HG03025 (cell line): ENCODE data around the gene MOB2.
"Not testable (repeated sequence)": the region's sequence is repeated elsewhere in the genome, so short reads cannot be mapped to it uniquely, and the experiment has no call there.

ENCODE experiments used
- ATAC-seq: cut with Tn5 transposase; IDR thresholded peaks from one replicate; pipeline ENCODE4 v1.9.1; 2021; ENCODE audit warnings: mild to moderate bottlenecking, moderate library complexity; ENCODE audit not compliant: unreplicated experiment, low FRiP score

MOB2 gene

DNA sequence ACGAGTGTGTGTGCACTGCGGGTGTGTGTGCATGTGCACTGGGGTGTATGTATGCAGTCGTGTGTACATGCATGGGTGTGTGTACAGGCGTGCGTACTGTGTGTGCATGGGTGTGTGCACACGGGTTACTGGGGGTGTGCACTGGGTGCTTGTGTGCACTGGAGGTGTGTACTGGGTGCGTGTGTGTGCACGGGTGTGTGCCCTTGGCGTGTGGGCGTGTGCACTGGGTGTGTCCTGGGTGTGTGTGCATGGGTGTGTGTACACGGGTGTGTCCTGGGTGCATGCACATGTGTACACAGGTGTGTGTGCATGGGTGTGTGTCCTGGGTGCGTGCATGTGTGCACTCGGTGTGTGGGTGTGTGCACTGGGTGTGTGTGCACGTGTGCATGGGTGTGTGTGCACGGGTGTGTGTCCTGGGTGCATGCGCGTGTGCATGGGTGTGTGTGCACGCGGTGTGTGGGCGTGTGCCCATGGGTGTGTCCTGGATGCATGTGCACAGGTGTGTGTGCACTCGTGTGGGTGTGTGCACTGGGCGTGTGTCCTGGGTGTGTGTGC lies 57.7 kb downstream of the MOB2 start:
- ATAC-seq: no peak

DNA sequence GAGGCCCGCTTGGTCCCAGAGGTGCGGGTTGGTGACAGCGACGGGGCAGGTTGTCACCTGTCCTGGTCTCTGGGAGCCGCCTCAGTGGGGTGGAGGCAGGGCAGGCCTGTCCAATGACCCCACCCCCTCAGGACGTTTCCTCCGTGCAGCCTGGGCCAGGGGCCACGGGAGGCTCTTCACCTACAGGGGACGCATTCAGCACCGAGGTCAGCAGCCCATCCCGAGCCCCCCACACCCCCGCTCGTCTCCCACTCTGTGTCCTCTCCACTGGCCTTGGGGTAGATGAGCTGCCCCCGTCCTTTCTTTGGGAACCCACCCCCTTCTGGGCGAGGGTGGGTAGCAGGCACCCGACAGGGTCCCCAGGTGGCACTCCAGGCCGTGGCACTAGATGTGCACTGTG lies 61.1 kb downstream of the MOB2 start:
- ATAC-seq: no peak

DNA sequence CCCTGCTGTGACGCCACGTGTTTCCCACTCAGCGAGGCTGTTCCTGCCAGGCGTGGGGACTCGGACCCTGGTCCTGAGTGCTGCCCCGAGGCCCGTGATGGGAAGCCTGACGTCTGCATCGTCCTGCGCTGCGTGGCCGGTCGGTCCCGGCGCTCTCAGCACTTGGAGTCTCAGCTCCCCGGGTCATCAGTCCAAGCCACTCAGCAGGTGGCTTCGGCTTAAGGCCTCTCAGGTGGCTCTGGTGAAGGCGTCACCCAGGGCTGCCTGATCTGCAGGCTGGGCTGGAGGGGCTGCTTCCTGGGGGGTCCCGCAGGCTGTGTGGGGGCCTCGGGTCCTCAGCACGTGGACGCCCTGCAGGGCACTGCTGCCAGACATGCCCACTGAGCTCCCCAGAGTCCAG lies 61.6 kb downstream of the MOB2 start:
- no peak for ATAC-seq

DNA sequence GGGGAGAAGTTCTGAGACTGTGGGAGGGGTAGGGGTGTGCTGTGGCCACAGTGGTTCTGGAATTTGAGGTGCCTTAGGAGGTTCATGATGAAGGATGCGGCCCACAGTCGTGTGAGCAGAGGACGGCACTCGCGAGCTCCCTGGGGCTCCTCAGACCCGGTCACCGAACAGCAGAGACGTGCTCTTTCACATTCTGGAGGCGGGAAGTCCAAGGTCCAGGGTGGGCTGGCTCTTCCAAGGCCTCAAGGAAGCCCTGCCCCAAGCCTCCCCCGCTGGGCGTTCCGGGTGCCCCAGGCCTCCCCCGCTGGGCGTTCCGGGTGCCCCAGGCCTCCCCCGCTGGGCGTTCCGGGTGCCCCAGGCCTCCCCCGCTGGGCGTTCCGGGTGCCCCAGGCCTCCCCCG lies 63.2 kb downstream of the MOB2 start:
- ATAC-seq: not testable (repeated sequence)

DNA sequence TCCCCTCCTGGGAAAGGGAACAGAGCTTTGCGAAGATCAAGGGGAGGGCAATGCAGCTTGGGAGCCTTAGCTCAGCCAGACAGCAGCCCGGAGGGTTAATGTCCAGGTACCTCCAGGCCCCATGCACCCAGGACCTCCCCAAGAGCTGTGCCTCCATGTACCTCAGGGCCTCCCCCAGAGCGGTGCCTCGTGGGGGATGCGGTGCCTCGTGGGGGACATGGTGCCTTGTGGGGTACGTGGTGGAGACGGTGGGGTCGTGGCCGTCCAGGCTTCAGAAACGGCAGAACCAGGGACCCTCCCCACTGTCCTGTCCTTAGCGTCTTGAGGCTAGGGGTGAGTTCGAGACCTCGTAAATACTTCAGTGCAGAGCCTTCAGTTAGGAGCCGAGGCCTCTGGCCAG lies 63.6 kb downstream of the MOB2 start:
- no peak for ATAC-seq

DNA sequence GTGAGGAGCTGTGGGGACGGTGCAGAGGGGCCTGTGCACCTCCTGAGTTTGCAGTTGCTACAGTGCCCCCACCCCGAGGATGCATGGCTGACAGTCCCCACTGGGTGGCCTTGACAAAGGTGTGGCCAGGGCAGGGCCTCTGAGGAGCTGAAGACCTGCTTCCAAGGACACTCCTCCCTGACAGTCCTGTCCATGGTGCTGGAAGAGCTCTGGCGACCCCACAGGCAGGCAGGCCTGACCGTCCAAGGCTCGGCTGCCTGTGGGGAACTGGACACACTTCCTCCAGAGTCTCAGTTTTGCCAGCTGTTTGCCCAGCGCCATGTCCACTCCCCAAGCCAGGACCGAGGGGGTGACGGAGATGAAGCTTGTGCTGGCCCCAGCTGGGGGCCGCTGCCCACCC lies 64.1 kb downstream of the MOB2 start:
- ATAC-seq: no peak

DNA sequence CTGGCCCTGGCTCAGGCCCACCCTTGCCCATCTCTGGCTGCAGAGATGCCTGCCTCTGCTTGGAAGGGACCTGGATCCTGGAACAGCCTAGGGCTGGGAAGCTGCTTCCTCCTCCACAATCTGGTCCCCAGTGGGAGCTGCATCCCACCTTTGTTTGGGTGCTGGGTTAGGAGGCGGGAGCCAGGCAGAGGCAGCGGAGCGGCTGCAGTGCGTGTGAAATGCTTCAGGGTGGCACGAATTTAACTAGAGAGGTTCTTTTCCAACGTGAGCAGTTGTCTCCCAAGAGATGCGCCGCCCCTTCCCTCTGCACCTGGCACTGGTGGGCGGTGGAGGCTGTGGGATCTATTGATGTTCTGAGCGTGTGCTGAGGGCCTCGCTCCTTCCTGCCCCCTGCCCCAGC lies 65.3 kb downstream of the MOB2 start:
- ATAC-seq: no peak

DNA sequence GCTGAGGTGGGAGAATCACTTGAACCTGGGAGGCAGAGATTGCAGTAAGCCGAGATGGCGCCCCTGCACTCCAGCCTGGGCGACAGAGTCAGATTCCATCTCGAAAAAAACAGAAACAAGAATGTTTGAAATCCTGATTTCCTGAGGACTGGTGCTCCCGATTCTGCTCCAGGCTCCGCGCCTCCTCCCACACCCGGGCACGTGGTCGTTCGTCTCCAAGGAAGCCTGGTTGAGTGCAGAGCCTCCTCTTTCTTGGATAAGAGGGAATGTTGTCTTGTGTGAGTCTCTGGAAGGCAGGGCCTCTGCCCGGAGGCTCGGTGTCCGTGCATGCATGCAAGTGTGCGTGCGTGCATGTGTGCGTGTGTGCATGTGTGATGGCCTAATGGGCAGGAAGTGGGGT lies 66.8 kb downstream of the MOB2 start:
- ATAC-seq: no peak
